Measurements from ENCODE around the gene ALG8. TPM values are rescaled to one million over a fixed set of nuclear protein-coding genes. Genes with fewer than 3 reads are reported as not detected.
"Not testable (repeated sequence)": the region's sequence is repeated elsewhere in the genome, so short reads cannot be mapped to it uniquely, and the experiment has no call there.

ALG8 gene
- total RNA-seq, 1 donor from 2014 or later, result 31.5 TPM

DNA sequence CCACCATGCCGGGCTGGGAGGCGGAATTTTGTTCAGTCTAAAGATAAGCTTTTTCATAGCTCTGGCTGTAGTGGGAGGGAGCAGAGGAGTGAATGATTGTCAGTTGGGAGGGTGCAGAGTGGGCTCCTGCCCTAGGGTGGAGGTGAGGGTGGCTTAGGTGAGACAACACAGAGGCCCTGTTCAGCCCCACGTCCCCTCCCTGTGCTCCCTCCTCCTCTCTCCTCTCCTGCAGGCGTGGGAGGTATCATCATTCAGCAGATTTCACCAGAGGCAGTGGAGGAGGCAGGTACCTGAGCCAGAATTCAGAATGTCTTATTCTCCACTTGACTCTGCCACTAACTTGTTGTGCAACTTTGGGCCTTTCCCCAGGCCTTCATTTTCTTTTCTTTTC, 77.5 kb downstream of the ALG8 start:
- Histone ChIP-seq H3K27me3 (no peaks in the 10 kb centered on the region), H3K36me3 (no peaks in the 10 kb centered on the region), H3K27ac (no peak overlapping the region), H3K9me3 (no peaks in the 10 kb centered on the region), H3K4me3 (no peak overlapping the region), H3K4me1 (peaks cover 13% of the 10 kb centered on the region)
- peak; percentile 55 for ATAC-seq
- DNase-seq, result no peak
- TF ChIP-seq, protein P1, sequence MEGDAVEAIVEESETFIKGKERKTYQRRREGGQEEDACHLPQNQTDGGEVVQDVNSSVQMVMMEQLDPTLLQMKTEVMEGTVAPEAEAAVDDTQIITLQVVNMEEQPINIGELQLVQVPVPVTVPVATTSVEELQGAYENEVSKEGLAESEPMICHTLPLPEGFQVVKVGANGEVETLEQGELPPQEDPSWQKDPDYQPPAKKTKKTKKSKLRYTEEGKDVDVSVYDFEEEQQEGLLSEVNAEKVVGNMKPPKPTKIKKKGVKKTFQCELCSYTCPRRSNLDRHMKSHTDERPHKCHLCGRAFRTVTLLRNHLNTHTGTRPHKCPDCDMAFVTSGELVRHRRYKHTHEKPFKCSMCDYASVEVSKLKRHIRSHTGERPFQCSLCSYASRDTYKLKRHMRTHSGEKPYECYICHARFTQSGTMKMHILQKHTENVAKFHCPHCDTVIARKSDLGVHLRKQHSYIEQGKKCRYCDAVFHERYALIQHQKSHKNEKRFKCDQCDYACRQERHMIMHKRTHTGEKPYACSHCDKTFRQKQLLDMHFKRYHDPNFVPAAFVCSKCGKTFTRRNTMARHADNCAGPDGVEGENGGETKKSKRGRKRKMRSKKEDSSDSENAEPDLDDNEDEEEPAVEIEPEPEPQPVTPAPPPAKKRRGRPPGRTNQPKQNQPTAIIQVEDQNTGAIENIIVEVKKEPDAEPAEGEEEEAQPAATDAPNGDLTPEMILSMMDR (IDR thresholded peaks at IDR 0.05), result no peak
- intact Hi-C loops (cut with DNase I), result no loop called here

DNA sequence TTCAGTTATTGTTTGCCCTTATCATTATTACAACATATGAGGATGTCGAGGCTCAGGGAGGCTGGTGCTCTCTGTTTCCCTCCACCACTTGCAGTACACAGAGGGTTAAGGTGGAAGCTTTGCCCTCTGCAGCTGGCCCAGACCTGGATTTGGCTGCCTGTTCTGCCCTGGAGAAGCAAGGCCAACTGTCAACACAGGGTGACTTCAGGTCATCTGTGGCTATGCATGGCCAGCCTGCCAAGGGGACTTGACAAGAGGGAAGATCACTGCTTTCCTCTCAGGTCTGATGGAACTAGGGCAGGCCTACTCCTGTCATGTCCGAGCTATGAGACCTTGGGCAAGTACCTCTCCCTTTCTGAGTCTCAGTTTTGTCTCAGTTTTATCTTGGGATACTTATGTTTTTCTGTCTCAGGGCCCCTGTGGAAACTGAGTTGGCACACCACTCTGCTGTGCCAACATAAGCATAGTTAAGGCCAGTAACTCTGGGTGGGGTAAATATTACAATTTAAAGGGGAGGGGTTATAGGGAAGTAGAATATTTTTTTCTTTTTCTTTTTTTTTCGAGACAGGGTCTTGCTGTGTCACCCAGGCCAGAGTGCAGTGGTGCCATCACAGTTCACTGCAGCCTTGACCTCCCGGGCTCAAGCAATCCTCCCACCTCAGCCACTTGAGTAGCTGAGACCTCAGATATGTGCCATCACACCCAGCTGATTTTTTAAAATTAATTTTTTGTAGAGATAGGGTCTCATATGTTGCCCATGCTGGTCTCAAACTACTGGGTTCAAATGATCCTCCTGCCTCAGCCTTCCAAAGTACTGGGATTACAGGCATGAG, 78.1 kb downstream of the ALG8 start:
- DNase-seq (no peak), ATAC-seq (peak; percentile 55)
- TF ChIP-seq, protein P1 (IDR thresholded peaks at IDR 0.05), result no peak
- Histone ChIP-seq H3K4me1 (peaks cover 13% of the 10 kb centered on the region), H3K9me3 (no peaks in the 10 kb centered on the region), H3K27ac (no peak overlapping the region), H3K4me3 (no peak overlapping the region), H3K27me3 (no peaks in the 10 kb centered on the region), H3K36me3 (no peaks in the 10 kb centered on the region)
- intact Hi-C loops (cut with DNase I), result no loop called here

DNA sequence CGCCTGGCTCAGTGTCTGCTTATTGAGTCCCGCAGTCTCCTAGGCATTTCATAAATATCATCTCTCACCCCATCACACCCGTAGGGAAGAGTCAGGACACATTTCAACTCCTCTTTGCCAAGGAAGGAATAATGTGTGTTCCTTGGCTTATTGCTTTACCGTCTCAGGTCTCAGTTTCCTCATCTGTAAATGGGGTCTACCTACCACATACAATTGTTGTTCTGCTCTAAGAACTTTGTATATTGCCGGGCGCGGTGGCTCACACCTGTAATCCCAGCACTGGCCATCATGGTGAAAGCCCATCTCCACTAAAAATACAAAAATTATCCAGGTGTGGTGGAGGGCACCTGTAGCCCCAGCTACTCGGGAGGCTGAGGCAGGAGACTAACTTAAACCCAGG, 78.9 kb downstream of the ALG8 start:
- DNase-seq, result no peak
- no peak for ATAC-seq
- Histone ChIP-seq H3K27ac (no peak overlapping the region), H3K4me3 (no peak overlapping the region), H3K4me1 (peaks cover 13% of the 10 kb centered on the region), H3K36me3 (no peaks in the 10 kb centered on the region), H3K27me3 (no peaks in the 10 kb centered on the region), H3K9me3 (no peaks in the 10 kb centered on the region)
- intact Hi-C loops (cut with DNase I), result no loop called here
- TF ChIP-seq, protein P1 (IDR thresholded peaks at IDR 0.05), result no peak

DNA sequence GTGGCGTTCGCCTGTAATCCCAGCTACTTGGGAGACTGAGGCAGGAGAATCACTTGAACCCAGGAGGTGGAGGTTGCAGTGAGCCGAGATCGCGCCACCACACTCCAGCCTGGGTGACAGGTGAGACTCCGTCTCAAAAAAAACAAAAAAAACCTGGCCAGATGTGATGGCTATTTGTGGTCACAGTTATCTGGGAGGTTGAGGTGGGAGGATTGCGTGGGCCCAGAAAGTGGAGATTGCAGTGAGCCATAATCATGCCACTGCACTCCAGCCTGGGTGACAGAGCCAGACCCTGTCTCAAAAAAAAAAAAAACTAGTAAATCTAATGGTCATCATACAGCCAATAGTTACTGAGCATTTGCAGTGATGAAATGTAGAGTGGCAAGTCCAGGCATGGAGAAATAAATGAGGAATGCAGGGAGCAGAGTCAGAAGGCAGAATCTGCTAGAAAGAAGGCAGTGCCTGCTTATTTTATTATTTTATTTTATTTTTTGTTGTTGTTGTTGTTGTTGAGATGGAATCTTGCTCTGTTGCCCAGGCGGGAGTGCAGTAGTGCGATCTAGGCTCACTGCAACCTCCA, 79.6 kb downstream of the ALG8 start:
- ATAC-seq; H3K9me3 ChIP-seq; DNase-seq; H3K36me3 ChIP-seq; H3K4me3 ChIP-seq; intact Hi-C loops (cut with DNase I); H3K27ac ChIP-seq; H3K27me3 ChIP-seq: not testable (repeated sequence)
- peaks cover 13% of the 10 kb centered on the region for H3K4me1 ChIP-seq

DNA sequence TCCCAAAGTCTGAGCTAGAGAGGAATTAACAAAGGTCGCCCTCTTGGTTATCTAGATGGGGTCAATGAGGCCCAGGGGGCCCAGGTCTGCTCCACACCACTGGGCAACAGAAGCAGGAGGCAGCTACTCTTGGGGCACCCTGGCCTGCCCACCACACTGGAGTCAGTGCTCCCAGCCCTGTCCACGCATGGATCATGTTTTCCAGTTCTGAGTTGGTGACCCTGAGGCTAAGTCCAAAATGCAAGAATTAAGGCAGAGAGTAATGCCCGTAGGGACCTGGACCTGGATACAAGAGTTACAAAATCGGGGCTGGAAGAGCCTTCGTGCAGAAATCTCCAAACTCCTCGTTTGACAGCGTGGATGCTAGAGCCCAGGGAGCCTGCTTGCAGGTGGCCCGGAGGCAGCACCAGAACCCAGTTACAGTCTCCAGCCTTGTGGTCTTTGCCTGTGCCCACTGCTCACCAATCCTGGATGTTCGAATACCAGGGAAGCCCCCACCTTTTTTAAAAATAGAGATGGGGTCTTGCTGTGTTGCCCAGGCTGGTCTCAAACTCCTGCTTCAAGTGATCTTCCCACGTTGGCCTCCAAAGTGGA, 81.9 kb downstream of the ALG8 start:
- H3K9me3 ChIP-seq, result no peaks in the 10 kb centered on the region
- intact Hi-C loops (cut with DNase I), result no loop called here
- H3K27ac ChIP-seq, result no peak overlapping the region
- H3K36me3 ChIP-seq, result no peaks in the 10 kb centered on the region
- no peak overlapping the region for H3K4me3 ChIP-seq
- ATAC-seq, result no peak
- TF ChIP-seq, protein P1 (IDR thresholded peaks at IDR 0.05), result no peak
- DNase-seq, result no peak
- H3K4me1 ChIP-seq, result peaks cover 13% of the 10 kb centered on the region
- no peaks in the 10 kb centered on the region for H3K27me3 ChIP-seq

DNA sequence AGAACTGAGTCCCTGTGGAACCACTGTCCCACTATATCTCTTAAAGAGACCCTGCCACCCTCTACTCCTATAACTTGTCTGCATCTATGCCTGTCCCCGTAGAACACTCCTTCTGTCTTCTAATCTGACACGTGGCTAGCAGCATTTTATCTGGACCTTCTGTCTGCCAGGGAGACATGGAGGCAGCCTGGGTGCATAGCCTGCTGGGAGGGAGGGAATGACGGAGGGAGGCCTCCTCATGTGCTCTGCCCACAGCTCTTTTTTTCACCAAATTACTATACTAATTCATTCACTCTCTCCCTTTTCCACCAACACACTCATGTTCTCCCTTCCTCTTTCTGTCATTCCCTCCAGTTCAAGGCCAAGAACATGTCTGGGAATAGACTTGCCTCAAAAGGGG, 83.3 kb downstream of the ALG8 start:
- H3K4me1 ChIP-seq, result peaks cover 6% of the 10 kb centered on the region
- DNase-seq, result no peak

More for the DNA sequence above, 83.3 kb downstream of the ALG8 start:
- no peaks in the 10 kb centered on the region for H3K27me3 ChIP-seq
- H3K27ac ChIP-seq, result no peak overlapping the region
- TF ChIP-seq, protein P1 (IDR thresholded peaks at IDR 0.05), result no peak
- H3K4me3 ChIP-seq, result no peak overlapping the region
- no peaks in the 10 kb centered on the region for H3K36me3 ChIP-seq
- no peak for ATAC-seq
- no peaks in the 10 kb centered on the region for H3K9me3 ChIP-seq
- intact Hi-C loops (cut with DNase I), result no loop called here
